Fibroblast of lung (primary cell): Measurements from ENCODE around the gene FER.

Source experiments
- EZH2 ChIP-seq: IDR thresholded peaks from 2 replicates; pipeline ENCODE4 v1.5.1; 2012; ENCODE audit warnings: low read length, control low read depth, mild to moderate bottlenecking; ENCODE audit errors: missing control alignments
- TF ChIP-seq, protein P1 (sequence below), 2 donors: IDR thresholded peaks in 1 of 2; conservative IDR thresholded peaks in 1 of 2; 1 replicate in 1 of 2; 2 replicates in 1 of 2; pipeline ENCODE4 v1.5.1; 2011 to 2012; ENCODE audit warnings: low read length in 2 of 2, control low read depth in 1 of 2, inconsistent platforms in 1 of 2, low read depth in 1 of 2, mild to moderate bottlenecking in 1 of 2

DNA sequence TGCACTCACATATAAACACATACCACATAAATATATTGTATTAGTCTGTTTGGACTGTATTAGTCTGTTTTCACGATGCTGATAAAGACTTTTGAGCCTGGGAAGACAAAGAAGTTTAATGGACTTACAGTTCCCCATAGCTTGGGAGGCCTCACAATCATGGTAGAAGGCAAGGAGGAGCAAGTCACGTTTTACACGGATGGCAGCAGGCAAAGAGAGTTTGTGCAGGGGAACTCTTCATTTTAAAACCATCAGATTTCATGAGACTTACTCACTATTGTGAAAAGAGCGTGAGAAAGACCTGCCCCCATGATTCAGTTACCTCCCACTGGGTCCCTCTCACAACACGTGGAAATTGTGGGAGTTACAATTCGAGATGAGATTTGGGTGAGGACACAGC, 133.4 kb downstream of the FER start:
- TF ChIP-seq EZH2: no peak
- TF ChIP-seq, protein P1, sequence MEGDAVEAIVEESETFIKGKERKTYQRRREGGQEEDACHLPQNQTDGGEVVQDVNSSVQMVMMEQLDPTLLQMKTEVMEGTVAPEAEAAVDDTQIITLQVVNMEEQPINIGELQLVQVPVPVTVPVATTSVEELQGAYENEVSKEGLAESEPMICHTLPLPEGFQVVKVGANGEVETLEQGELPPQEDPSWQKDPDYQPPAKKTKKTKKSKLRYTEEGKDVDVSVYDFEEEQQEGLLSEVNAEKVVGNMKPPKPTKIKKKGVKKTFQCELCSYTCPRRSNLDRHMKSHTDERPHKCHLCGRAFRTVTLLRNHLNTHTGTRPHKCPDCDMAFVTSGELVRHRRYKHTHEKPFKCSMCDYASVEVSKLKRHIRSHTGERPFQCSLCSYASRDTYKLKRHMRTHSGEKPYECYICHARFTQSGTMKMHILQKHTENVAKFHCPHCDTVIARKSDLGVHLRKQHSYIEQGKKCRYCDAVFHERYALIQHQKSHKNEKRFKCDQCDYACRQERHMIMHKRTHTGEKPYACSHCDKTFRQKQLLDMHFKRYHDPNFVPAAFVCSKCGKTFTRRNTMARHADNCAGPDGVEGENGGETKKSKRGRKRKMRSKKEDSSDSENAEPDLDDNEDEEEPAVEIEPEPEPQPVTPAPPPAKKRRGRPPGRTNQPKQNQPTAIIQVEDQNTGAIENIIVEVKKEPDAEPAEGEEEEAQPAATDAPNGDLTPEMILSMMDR (conservative IDR thresholded peaks at IDR 0.05 in 1 of 2, IDR thresholded peaks at IDR 0.05 in 1 of 2; ENCODE audit: low read depth in 1 of 2, low read length in 2 of 2): no peak
